GM18502 (cell line): ENCODE data around the gene THTPA.
"Not testable (repeated sequence)": the region's sequence is repeated elsewhere in the genome, so short reads cannot be mapped to it uniquely, and the experiment has no call there.

Source experiments
- ATAC-seq: cut with Tn5 transposase; IDR thresholded peaks from one replicate; pipeline ENCODE4 v1.9.1; 2021; ENCODE audit warnings: mild to moderate bottlenecking; ENCODE audit not compliant: unreplicated experiment, poor library complexity

Gene THTPA

DNA sequence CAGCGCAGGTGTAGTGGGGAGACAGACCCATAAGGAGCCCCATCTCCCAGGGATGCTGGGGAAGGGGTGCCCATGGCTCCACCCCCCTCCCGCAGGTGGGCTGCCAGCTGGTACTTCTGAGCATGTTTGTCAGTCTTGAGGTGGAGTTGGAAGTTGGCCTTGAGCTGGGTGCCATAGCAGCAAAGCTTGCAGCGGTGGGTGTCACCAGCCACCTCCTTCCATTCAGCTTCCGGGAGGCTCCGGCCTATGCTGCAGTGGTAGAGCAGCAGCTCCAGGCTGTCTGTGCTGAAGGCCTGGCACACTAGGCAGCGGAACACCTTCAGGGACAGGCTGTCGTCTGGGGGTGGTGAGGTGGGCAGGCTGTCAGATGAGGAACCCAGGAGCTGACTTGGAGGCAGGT lies 23.4 kb upstream of the THTPA start:
- no peak for ATAC-seq

DNA sequence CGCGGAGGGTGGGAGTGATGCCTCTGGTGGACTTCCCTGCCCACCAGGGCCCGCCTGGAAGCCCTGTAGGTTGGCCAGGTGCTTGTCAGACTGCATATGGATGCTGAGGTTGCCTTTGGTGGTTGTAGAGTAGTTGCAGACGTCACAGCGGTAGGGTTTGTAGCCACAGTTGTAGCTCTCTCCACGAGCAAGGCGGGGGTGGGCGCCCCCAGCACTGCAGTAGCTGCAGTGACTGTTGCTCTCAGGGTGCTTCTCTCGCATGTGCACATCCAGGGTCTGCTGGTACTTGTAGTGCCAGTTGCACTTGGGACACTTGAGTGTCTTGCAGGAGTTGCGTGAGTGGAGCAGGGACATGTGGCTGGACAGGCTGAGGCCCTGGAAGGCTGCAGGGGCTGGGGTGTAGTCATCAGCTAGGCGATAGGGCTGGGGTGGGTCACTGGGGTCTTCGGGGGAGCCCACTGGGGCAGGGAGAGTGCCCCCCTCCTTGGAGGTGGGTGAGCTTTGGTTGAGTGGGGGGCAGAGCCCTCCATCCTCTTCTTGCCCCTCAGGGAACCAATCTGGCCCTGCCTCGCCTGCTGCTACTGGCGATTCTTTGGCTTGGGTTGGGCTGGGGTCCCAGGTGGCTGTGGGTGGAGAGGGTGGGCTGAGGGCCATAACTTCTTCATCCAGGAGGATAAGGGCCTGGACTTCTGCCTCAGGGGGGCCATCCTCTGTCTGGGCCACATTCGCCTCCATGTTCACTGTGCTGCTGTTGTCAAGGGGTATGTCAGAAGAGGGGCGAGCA lies 22.2 kb upstream of the THTPA start:
- no peak for ATAC-seq

GRCh38 chr14:23535943-23536342 lies 20.1 kb upstream of the THTPA start:
- ATAC-seq: no peak

- ATAC-seq: no peak
These were observed 19.6 kb upstream of the THTPA start for GRCh38 chr14:23536494-23536893.

- not testable (repeated sequence) for ATAC-seq
These were observed 19.2 kb upstream of the THTPA start for GRCh38 chr14:23536906-23537305.

- ATAC-seq: no peak
These were observed 18.6 kb upstream of the THTPA start for GRCh38 chr14:23537351-23538049.

DNA sequence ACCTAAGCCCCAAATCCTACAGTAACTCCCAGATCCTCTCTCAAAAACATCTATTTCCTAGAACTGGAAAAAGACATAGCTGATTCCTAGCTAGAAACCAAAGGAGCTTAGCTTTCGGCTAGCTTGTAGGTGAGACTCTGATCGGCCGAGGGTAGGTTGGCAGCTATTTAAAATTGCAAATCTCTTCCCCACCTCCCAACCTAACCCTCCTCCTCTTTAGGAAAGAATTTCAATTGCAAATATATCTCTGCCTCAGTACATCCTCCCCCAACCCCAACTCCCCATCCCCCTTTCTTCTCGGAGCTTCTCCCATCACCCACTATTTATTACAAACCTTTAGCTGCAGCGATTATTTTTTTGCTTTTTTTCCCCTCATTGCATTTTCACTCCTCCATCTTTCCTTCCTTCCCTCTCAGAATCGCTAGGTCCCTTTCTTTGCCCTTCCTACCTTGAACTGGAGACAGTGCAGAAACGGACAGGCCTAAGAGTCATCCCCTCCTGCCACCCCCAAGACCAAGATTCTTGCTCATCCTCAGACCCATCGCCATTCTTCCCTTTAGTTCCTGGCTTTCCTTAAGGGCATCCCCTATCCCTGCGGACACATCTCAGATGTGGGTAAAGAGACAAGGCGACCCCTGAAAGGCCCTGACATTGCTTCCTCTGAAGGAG lies 17.9 kb upstream of the THTPA start:
- no peak for ATAC-seq

DNA sequence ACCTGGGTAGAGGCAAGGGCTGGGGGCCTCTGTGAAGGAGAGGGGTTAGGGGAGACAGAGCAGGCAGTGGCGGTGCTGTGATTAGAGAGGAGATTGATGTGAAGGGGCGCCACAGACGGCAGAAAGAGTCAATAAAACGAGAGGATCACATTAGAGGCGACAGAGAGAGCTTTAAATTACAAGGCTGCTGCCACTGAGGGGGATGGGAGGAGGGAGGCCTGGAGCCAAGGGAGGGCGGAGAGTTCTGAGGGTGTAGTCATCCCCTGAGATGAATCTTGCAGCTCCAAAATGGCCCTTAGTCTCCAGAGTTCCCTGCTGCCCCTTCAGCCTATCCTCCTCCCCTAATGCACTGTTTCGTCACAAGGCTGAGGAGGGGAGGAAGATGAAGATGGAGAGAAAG lies 17.3 kb upstream of the THTPA start:
- ATAC-seq: no peak

GRCh38 chr14:23539248-23540140 lies 16.6 kb upstream of the THTPA start:
- ATAC-seq: no peak

- no peak for ATAC-seq
These were observed 16.0 kb upstream of the THTPA start for GRCh38 chr14:23540141-23540469.

- no peak for ATAC-seq
These were observed 13.8 kb upstream of the THTPA start for GRCh38 chr14:23542261-23542660.

- ATAC-seq: no peak
These were observed 12.7 kb upstream of the THTPA start for GRCh38 chr14:23543403-23543802.

DNA sequence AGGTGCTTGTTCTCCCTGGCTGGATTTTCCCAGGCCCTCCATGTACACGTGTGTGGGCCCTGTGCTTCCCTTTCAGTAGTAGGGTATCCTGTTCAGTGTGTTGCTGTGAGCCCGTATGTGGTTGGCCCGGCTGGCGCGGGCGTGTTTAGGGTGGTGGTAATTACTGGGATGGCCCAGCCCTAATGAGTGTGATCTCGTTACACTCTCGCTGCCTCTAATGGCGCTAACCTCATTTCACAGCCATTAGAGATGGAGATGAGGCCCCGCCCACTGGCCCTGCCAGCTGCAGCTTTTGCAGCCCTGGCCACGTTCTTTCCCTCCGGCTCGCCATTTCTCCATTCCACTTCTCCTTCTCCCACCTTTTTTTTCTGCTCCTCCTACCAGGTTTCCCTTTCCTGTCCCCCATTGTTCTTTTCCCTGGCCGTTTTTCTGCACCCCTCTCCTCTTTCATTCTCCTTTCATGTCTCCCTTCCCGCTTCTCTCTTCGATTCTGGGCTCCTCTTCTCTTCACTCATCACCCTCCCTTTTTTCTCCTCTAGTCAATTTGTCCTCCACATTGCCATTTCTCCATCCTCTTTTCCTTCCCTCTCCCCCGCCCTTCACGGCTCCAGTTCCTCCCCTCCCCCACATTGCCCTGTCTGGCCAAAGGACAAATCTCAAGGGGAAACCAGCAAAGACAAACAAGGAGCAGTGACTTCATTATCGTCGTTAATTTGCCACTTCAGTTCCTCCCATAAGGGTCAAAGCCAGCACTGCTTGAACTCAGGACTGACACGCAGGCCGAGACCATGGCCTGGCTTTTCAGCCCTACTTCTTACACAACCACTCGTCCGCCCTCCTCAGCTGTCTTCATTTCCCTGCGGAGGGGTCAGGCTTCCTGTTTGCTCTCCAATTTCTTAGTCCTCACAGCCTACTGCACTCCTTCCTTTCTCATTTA lies 11.3 kb upstream of the THTPA start:
- no peak for ATAC-seq

GRCh38 chr14:23545740-23546365 lies 10.2 kb upstream of the THTPA start:
- no peak for ATAC-seq

- no peak for ATAC-seq
These were observed 9.5 kb upstream of the THTPA start for GRCh38 chr14:23546450-23547035.

GRCh38 chr14:23547924-23548323 lies 8.1 kb upstream of the THTPA start:
- ATAC-seq: no peak

DNA sequence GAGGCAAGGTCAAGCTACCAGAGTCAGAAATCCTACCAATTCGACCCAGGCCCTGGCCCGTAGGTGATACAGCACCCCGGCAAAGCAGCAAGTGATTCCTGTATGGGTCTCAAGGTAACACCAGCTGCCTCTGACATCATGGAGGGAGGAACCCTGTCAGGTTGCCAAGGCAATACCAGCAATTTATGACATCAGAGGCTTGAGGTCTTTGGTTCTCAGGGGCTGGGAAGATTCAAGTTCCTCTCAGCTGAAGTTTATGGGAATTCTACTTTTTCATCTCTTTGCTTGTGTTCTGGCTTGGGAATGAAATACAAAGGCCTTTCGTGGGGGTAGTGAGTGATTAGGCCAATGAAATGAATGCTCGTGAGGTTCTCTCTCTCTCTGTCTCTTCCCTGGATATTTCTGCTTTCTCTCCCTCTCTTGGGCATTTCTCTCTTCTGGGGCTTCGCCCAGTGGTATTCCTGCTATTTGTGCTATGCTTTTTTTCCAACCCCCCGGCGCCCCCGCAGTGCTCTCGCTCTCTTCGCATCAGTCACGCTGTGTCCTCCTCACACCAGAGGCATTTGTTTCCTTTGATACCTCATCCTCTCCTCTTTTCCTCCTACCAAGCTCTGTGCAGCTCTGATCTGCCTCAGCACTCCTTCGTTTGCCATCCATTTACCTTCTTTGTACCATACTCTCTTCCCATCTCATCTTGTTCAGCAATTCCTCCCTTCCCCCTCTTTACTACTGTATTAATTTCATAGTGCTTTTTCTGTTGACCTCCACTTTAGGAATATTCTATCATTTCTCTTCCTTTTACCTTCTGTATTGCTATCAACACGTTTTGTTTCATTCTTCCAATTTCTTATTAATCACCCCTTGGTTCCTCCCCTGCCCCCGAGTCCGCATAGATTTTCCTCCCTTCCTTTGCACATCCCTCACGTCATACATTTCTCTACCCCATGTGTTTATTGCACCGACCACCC lies 7.4 kb upstream of the THTPA start:
- ATAC-seq: no peak
